ENCODE data around the gene TRAF5.
"Not testable (repeated sequence)": the region's sequence is repeated elsewhere in the genome, so short reads cannot be mapped to it uniquely, and the experiment has no call there.

TRAF5 gene, protein sequence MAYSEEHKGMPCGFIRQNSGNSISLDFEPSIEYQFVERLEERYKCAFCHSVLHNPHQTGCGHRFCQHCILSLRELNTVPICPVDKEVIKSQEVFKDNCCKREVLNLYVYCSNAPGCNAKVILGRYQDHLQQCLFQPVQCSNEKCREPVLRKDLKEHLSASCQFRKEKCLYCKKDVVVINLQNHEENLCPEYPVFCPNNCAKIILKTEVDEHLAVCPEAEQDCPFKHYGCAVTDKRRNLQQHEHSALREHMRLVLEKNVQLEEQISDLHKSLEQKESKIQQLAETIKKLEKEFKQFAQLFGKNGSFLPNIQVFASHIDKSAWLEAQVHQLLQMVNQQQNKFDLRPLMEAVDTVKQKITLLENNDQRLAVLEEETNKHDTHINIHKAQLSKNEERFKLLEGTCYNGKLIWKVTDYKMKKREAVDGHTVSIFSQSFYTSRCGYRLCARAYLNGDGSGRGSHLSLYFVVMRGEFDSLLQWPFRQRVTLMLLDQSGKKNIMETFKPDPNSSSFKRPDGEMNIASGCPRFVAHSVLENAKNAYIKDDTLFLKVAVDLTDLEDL

DNA sequence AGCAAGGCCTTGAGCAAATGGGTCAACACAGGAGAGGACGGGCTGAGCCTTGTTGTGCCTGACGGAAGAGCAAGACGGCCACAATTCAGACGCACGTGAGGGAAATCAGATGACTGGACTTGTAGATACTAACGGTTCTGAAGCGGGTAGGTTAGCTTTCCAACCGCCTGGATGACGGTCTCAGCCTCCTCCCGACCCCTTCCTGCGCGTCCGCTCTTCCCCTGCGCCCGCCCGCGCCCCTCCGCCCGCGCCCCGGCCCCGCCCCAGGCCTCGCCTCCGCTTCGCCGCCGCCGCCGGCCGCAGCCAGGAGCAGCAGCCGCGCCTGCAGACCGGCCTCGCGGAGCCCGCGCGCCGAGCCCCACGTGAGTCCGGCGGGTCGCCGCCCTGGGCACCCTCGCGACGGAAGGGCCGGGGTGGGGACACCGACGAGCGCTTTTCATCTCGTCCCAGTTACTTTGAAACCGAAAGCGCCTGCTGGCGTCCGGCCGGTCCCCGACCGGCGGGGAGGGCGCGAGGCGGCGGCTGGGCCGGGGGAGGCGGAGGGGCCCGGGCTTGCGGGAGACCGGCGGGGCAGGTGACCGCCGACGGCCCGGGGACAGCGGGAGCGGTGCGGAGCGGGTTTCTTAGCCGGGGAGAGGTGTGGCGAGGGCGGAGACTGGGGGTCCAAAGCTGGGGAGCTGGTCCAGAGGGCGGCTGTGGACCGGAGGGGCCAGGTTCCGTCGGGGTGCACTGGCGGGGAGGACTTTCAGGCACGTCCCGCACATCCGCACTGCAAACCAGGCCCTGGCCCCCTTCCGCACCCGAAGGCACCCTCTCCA, at the start of gene TRAF5:
TSS of gene TRAF5 (plus strand) at position 306 of the 818 bp plus-strand sequence. CDS start 26,407 bp downstream, outside the sequence.
- DNase-seq (ENCODE audit: low spot score), result no peak

DNA sequence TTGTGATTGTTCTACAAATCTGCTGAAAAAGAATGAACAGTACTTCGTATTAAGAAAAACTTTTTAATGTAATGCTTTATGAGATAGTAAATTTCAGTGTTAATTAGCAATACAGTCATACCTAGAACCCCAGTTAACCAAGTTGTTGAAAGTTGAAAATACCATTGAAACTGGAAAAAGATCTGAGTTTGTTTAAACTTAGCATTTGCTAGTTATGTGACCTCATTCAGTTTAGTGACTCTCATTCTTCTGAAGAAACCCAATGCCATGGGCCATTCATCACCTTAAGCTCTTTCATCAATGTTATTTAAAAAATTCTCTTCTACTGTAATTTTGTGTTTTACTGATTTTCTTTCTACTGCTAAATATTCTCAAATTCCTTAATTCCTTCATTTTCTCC, 47.3 kb upstream of the TRAF5 start:
- DNase-seq (ENCODE audit: low spot score), result no peak

DNA sequence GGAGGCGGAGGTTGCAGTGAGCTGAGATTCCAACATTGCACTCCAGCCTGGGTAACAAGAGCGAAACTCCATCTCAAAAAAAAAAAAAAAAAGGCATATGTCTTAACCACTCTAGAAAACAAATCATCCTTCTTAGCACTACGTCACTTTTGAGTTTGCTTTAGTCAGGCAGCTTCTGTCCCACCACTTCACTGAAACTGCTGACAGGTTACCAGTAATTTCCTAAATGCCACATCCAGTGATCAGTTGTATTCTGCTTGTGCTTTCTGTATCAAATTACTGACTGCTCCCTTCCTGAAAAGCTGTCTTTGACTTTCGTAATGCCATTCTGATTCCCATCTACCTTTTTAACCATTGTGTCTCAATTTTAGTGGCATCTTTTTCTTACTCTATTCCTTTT, 45.7 kb upstream of the TRAF5 start:
- DNase-seq (ENCODE audit: low spot score), result no peak

DNA sequence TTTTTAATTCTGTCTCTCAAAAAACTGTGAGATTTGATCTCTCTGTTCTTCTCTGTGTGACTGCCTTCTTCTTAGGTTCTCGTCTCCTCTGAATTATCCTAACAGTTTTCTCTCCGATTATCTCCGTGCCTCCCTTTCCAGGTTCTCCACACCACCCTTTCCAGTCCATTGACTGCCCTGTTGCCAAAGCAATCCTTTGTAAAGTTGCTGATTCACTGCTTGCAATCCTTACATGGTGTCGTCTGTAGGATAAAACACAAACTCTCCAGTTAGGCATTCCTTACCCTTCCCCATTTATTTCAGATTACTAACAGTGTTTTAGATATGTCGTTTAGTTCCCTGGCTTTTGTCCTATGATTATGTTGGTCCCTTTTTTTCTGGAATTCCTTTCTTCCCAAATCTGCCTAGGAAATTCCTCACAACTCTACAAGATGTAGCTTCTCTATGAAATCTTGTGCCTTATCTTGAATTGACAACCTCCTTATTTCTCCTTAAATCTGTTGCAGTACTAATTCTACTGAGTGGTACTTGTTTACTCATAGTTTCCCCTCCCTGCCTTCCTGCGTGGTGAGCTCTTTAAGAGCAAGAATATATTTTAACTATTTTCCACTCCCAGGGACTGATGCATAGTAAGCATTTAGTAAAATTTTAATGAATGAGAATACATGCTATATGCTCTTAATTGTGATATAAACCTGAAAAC, 45.2 kb upstream of the TRAF5 start:
- DNase-seq (ENCODE audit: low spot score), result no peak

DNA sequence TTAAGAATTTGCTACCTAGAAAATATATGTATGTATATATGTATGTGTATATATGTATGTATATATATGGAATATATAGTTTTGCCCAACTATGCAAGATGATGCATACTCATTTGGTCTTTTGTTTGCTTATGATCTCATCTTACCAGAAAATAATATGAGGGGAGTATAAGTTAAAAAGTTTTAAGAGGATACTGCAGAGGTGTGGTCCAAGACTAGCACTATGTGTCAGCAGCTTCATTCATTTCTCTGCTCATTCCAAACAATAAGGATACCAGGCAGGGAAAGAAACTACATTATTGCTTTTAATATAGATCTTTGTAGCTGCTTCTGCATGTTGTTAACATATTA, 44.6 kb upstream of the TRAF5 start:
- no peak for DNase-seq (ENCODE audit: low spot score)

DNA sequence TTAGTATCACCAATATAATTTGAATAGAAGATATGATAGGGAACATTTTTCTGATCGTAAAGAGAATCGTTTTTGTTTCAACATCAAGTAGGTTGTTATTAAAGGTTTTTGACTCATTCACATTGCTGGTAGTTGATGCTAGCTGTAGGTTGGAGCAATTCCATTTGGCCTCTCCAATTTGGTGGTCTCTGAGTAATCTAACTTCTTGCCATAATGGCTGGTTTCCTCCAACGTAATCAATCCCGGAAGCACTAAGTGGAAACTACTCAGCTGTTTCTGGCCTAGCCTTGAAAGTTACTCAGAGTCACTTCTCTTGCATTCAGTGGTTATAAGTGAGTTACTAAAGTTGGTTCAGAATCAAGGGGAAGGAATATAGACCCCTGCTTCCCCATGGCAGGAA, 41.4 kb upstream of the TRAF5 start:
- no peak for DNase-seq (ENCODE audit: low spot score)

DNA sequence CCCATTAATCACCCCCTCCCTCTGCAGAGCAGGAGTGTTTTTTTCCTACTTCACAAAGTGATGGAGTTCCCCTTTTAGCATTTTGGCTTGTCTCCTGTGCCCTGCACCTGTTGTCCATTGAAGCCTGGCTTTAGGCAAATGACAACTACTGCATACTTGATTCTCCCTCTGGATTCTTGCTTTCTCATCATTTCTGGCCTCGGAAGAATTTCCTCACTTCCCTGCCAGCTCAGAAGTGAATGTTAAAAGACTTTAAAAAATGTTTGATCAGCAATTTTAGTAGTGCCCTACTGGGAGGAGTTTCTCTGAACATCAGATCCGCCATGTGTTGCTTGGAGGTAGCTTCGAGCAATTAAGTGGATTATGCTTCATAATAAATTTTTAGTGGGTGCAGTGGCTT, 39.4 kb upstream of the TRAF5 start:
- DNase-seq (ENCODE audit: low spot score), result no peak

DNA sequence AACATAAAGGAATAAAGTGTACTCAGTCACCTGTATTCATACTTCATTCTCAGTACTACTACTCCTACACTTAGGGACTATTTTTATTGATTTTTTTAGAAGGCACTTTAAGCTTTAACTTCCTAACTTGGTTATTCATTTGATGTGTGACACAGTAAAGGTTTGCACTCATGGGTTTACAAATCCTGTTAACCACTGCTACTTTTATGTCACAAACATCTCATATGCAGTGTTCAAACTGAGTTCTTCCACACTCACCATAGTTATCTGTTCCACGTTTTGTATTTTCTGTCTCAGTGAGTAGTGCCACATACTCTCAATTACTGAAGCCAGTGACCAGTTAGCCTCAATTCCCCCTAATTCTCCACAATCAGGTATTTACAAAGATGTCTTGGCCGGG, 34.2 kb upstream of the TRAF5 start:
- DNase-seq (ENCODE audit: low spot score), result no peak

DNA sequence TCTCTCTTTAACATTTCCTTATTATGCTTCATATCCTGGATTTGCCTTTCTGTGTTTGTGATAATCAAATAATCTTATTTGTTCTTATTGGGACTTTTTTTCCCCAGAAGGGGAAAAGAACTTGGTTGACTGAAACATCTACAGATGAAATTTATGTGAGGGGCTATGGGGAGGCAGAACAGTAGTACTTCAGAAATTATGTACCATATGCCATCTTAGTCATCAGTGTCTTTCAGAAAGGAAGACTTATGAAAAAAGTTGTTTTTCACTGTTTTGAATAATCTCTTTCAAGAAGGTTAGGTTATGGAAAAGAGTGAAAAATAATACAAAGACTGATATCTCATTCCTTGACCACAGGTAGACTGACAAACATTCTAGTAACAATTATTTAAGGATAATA, 30.2 kb upstream of the TRAF5 start:
- no peak for DNase-seq (ENCODE audit: low spot score)

DNA sequence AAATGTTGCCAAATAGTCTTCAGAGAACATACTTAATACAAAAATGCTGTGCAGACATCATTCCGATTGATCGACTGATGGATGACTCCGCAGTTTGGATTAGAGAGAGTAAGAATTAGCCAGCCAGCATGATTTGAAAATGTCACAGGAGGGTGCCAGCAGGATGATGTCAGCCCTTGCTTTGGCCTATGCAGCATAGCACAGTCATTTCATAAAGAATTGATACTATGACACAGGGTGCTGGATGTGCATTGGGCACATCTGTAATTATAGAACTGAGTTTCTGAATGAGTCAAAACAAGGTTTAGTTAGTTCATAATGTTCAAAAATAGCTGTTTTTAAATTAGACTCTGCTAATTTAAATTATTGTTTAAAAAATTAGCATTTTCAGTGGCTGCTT, 21.6 kb upstream of the TRAF5 start:
- DNase-seq (ENCODE audit: low spot score), result no peak

DNA sequence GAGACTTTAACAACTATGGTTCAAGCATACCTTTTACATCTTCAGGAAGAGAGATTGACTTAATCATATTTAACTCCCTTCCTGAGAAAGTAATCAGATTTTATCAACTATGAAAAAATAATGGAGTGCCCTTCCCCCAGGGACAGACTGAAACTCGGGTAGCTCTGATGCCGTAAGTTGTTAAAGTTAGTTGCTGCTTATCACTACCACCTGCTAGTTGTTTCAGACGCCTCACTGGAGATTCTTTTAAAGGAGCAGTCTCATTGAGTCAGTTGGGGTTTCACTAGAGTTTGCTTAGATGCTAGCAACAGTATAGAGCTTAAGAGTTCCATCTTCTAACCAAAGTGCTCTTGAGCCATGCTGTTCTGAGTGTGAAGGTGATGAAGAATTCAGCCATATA, 17.0 kb upstream of the TRAF5 start:
- DNase-seq (ENCODE audit: low spot score), result no peak

DNA sequence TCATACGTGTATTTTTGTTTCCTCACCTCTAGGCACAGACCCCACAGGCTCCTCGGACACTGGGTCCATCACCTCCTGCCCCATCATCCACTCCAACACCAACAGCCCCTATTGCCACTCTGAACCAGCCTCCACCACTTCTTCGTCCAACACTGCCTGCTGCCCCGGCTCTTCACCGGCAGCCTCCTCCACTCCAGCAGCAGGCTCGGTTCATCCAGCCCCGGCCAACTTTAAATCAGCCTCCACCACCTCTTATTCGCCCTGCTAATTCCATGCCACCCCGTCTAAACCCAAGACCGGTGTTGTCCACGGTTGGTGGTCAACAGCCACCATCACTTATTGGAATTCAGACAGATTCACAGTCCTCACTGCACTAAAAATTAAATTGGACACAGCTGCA, 13.2 kb upstream of the TRAF5 start:
- DNase-seq (ENCODE audit: low spot score), result no peak

DNA sequence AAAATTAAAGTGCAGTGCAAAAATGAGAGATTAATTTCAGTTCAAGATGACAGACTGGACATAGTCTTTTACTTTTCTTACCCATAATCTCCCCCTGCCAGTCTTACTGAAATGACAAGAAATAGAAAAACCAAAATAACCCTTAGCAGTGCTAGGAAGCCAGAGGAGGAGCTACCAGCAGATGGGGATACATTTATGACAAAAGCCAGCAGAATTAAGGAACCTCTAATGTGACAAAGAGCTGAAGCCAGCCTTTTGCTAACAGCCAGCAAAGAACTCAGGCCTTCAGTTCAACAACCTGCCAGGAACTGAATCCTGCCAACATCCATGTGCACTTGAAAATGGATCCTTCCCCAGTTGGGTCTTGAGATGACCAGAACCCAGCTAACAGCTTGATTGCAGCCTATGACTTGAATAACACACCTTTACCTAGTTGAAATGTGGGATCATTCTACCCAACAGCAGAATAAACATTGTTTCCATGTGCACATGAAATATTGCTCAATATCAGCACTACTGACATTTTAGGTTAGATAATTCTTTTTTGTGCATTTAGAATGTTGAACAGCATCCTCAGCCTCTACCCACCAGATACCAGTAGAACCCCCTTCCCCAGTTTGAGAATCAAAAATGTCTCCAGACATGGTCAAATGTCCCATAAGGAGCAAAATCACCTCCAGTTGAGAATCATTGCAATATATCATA, 7.9 kb upstream of the TRAF5 start:
- no peak for DNase-seq (ENCODE audit: low spot score)

DNA sequence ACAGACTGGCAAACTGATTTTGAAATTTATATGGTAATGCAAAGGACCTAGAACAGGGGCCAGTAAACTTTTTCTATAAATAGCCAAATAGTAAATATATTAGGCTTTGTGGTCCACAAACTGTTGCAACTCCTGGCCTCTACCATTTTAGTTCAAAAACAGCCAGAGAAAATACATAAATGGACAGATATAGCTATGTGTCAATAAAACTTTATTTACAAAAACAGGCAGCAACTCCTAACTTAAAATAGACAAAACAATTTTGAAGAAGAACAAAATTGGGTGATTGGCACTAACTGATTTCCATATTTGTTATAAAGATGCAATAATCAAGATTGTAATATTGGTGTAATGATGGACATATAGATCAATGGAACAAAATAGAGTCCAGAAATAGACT, 6.7 kb upstream of the TRAF5 start:
- no peak for DNase-seq (ENCODE audit: low spot score)

DNA sequence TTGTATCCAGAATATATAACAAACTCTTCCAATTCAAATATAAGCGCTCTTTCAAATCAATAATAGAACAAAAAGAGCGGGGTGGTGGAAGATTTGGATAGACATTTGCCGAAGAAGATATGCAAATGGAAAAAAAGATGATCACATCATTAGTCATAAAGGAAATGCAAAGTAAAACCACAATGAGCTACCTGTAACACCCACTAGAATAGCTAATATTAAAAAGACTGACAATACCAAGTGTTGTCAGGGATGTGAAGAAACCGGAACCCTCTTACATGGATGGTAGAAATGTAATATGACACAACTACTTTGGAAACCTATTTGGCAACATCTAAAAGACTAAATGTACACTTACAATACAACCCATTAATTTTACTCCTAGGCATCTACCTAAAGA, 5.7 kb upstream of the TRAF5 start:
- no peak for DNase-seq (ENCODE audit: low spot score)

DNA sequence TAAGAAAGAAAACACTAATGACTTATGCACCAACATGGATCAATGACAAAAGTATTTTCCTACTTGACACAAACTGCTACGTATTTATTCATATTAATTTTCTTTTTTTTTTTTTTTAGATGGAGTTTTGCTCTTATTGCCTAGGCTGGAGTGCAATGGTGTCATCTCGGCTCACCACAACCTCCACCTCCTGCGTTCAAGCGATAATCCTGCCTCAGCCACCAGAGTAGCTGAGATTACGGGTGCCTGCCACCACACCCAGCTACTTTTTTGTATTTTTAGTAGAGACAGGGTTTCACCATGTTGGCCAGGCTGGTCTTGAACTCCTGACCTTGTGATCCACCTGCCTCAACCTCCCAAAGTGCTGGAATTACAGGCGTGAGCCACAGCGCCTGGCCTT, 5.0 kb upstream of the TRAF5 start:
- DNase-seq (ENCODE audit: low spot score), result not testable (repeated sequence)

DNA sequence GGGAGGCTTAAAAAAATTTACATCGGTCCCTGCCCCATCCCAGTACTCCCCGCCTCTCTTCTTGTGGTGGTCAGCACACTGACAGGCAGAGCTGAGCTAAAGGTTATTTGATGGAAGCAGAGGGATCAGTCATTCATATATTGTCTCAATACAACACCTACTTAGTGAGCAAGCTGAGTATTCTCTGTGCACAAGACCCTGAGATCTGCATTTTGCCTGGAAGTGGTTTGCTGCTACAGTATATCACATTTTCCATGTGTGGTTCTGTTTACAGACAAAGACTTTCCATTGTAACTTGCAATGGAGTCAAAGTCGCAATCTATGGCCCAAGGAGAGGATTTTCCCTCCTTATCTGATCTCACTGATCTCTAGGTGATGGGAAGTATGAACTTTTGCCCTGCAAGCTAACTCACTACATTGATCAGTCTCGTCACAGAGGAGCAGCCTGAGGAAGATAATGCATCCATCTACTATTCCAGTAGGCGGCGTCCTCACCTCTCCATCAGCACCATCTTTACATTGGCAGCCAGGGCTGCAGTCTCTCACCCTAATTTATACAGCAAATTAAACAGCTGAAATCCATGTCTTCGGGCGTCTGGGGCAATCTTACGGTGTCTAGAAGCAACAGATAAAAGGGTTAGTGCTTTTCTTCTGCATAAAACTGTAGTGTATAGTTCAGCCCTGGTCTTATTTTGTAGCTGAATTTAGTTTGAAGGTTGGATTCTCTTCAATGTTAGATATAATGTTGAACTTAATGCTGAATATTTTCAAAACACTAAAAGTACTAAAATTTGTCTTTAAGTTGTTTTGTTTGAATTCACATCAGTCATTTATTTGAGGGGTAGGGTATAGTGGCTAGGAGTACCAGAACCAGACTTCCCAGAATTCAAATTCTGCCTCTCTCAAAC, 3.2 kb upstream of the TRAF5 start:
- DNase-seq (ENCODE audit: low spot score), result peak; percentile 57

DNA sequence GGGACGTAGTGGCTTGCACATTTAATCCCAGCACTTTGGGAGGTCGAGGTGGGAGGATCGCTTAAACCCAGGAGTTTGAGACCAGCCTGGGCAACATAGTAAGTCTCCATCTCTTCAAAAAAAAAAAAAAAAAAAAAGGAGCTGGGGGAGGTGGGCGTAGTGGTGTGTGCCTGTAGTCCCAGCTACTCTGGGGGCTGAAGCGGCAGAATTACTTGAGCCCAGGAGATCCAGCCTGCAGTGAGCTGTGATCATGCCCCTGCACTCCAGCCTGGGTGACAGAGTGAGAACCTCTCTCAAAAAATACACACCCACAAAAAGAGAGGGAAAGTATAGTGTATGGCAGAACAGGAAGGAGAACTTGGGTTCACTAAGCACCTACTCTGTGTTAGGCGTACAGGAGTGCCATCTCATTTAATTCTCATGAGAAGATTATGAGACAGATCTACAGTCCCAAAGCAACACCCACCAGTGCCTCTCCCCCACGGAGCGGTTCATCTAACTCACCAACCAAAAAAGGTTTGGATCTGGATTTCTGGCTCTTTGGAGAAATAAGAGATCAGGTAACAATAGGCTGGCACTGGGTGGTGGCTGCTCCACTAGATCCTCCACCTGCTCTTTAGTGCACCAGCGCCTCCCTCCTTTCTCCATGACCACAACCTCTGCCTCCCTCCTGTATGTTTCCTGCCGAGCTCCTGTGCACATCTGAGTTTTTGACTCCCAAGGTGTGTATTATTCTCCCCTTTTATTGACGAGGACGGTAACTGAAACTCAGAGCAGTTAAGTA, 1.4 kb upstream of the TRAF5 start:
- no peak for DNase-seq (ENCODE audit: low spot score)

DNA sequence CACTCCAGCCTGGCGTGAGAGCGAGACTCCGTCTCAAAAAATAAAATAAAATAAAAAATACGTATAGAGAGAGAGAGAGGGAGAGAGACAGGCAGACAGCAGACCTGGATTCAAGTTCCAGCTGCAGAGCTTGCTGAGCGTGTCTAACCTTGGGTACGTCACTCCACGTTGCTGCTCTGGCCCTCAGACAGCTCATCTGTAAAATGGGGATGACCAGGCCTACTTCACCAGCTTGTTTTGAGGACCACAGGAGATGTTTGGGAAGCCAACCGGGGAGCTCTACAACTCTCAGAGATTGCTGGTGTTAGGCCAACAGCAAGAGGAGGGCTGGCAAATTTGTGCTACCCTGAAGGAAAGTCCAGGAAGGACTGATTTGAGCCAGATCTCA, 499 bp upstream of the TRAF5 start:
- no peak for DNase-seq (ENCODE audit: low spot score)

DNA sequence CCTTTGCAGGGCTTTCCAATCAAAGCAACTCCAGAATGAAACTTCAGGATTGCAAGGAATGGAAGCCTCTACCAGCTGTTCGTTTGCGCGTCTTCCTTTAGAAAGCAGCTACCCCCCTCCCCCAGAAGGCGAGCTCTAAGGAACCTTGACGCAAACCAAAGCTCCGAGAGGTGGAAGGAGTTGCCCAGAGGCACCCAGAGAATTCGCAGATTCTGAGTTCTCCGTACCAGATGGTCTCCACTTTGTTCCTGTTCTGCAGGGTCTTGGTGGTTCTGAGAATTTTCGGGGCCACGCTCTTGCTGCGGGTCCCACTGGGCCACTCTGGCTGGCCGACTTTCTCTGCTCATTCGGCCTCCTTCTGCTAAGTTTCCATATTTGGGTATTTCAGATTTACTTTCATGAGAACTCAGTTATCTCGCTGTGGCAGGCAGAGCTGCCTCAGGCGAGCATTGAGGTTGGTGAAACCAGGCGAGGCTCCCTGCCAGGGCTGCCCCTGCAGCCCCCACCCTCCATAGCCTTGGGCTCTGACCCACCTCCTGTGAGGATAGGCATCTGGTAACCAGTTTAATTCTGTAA, 801 bp downstream of the TRAF5 start:
- no peak for DNase-seq (ENCODE audit: low spot score)
